Brain microvascular endothelial cell (primary cell): Measurements from ENCODE around the gene LMX1B.
"Not testable (repeated sequence)": the region's sequence is repeated elsewhere in the genome, so short reads cannot be mapped to it uniquely, and the experiment has no call there.

Experiments
- DNase-seq: peaks from one replicate; pipeline ENCODE4 v3.0.0-alpha.2; 2020
- H3K27ac ChIP-seq: fragments of 250-450 bp; sonication (Bioruptor Pico); 2 replicates; pipeline ENCODE4 v1.5.1; 2020; ENCODE audit warnings: mild to moderate bottlenecking, moderate library complexity
- H3K27me3 ChIP-seq: fragments of 250-450 bp; sonication (Bioruptor Pico); replicated peaks from 2 replicates; pipeline ENCODE4 v1.5.1; 2020; ENCODE audit warnings: mild to moderate bottlenecking
- H3K36me3 ChIP-seq: fragments of 250-450 bp; sonication (Bioruptor Pico); replicated peaks from 2 replicates; pipeline ENCODE4 v1.5.1; 2020; ENCODE audit warnings: mild to moderate bottlenecking
- H3K4me3 ChIP-seq: 2 replicates; pipeline ENCODE4 v1.5.1; 2011; ENCODE audit warnings: low read depth, mild to moderate bottlenecking, control low read depth, low read length, moderate library complexity
- in situ Hi-C: cut with HindIII; loops from 2 replicates; pipeline ENCODE4 v1.10.0; 2017; ENCODE audit warnings: low sequenced_read_pairs, low pct_ligation_motif_present
- TF ChIP-seq, protein P1 (sequence below): IDR thresholded peaks from 2 replicates; pipeline ENCODE4 v1.5.1; 2011; ENCODE audit warnings: low read depth, mild to moderate bottlenecking, moderate library complexity, low read length, control low read depth, inconsistent platforms; ENCODE audit errors: missing control alignments

Gene LMX1B

DNA sequence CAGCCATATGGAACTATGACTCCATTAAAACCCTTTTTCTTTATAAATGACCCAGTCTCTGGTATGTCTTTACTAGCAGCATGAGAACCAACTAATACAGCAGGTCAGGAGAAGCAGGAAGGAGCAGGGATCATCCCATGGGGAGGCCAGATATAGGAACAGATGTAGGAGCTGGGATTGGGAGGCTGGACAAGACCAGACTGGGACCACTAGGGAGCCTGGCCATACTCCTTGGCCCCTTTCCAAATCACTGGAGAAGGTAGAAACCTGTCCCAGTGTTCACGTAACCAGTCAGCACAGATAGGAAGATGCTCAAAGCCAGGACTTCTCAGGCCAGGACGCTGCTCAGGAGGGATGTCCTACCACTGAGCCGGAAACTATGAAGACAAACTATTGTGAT is 95.5 kb downstream of the LMX1B start:
- Histone ChIP-seq H3K36me3 (no peaks in the 10 kb centered on the region), H3K4me3 (no peak overlapping the region), H3K27me3 (no peaks in the 10 kb centered on the region), H3K27ac (no peak overlapping the region)
- TF ChIP-seq, protein P1, sequence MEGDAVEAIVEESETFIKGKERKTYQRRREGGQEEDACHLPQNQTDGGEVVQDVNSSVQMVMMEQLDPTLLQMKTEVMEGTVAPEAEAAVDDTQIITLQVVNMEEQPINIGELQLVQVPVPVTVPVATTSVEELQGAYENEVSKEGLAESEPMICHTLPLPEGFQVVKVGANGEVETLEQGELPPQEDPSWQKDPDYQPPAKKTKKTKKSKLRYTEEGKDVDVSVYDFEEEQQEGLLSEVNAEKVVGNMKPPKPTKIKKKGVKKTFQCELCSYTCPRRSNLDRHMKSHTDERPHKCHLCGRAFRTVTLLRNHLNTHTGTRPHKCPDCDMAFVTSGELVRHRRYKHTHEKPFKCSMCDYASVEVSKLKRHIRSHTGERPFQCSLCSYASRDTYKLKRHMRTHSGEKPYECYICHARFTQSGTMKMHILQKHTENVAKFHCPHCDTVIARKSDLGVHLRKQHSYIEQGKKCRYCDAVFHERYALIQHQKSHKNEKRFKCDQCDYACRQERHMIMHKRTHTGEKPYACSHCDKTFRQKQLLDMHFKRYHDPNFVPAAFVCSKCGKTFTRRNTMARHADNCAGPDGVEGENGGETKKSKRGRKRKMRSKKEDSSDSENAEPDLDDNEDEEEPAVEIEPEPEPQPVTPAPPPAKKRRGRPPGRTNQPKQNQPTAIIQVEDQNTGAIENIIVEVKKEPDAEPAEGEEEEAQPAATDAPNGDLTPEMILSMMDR = no peak
- in situ Hi-C loops = no loop called here
- no peak for DNase-seq

GRCh38 chr9:126715382-126715781 is 101.7 kb downstream of the LMX1B start:
- Histone ChIP-seq H3K36me3 (no peaks in the 10 kb centered on the region), H3K4me3 (no peak overlapping the region), H3K27ac (no peak overlapping the region), H3K27me3 (peaks cover 2% of the 10 kb centered on the region)
- in situ Hi-C loops = no loop called here
- no peak for DNase-seq
- TF ChIP-seq, protein P1 = no peak

- DNase-seq, H3K4me3 ChIP-seq, H3K27ac ChIP-seq, H3K27me3 ChIP-seq, H3K36me3 ChIP-seq, in situ Hi-C loops: not testable (repeated sequence)
These were observed 103.7 kb downstream of the LMX1B start for GRCh38 chr9:126717441-126717840.

DNA sequence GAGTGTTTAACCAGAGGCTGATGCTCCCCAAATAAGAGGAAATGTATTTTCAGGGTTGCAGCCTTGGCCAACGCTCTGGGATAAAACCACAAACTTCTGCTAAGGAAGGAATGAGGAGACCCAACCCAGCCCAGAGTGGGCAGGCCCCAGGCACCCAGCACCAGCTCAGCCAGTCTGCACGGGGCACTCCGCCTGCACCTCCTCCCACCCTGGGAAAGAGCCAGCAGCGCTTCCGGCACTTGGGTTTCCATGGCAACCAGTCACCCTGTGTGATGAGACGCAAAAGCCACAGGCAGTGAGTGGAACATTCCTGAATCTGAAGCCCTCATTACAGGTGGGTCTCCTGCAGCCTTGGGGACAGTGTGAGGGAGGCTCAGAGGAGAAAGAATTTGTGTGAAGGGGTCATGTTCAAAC is 105.9 kb downstream of the LMX1B start:
- TF ChIP-seq, protein P1 = no peak
- H3K36me3 ChIP-seq = no peaks in the 10 kb centered on the region
- in situ Hi-C loops = no loop called here
- H3K27ac ChIP-seq = no peak overlapping the region
- H3K4me3 ChIP-seq = no peak overlapping the region
- DNase-seq = peak; percentile 79
- H3K27me3 ChIP-seq = peaks cover 2% of the 10 kb centered on the region

- no peaks in the 10 kb centered on the region for H3K36me3 ChIP-seq
- no peak for DNase-seq
- H3K27me3 ChIP-seq = peaks cover 2% of the 10 kb centered on the region
- no peak overlapping the region for H3K4me3 ChIP-seq
- TF ChIP-seq, protein P1 = no peak
- H3K27ac ChIP-seq = no peak overlapping the region
- in situ Hi-C loops = no loop called here
These were observed 106.3 kb downstream of the LMX1B start for GRCh38 chr9:126720036-126720435.

DNA sequence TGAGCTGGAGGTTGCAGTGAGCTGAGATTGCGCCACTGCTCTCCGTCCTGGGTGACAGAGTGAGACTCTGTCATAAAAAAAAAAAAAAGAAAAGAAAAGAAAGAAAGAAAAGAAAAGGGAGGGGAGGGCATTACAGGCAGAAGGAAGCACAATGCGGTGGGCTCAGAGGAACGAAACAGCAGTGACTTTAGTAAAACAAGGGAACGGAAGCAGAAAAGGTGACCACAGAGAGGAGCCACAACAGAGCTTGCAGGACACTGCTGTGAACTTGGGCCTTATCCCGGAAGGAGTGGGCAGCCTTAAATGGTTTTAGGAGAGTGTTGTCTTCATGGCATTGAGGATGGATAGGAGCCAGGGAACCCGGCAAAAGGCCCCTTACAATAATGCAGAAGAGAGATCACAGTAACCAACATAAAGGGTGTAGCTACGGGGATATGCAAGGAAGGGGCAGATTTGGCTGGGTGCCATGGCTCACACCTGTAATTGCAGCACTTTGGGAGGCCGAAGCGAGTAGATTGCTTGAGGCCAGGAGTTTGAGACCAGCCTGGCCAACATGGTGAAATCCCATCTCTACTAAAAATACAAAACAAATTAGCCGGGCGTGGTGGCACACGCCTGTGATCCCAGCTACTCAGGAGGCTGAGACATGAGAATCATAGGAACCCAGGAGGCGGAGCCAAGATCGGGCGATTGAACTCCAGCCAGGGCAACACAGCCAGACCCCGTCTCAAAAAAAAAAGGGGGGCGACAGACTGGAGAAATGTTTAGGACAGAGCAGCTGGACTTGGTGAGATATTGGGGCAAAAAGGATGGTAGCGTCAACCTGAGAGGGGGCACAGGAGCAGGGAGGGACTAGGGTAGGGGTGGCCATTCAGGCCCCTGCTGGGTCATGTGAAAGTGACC is 107.2 kb downstream of the LMX1B start:
- in situ Hi-C loops = no loop called here
- H3K36me3 ChIP-seq = no peaks in the 10 kb centered on the region
- H3K4me3 ChIP-seq = no peak overlapping the region
- peaks cover 2% of the 10 kb centered on the region for H3K27me3 ChIP-seq
- no peak for DNase-seq
- TF ChIP-seq, protein P1 = no peak
- H3K27ac ChIP-seq = no peak overlapping the region
